ENCODE data around the gene MRPL21. TPM values are rescaled to one million over a fixed set of nuclear protein-coding genes. Genes with fewer than 3 reads are reported as not detected.

MRPL21 gene
- polyA plus RNA-seq, 1 donor (not counting 4 experiments of a cell fraction or from before 2014, with no cell fraction given) = 120 TPM

- Histone ChIP-seq H4K20me1 (ENCODE audit: control insufficient read depth, extremely low read depth, insufficient read depth, low read length) (no peaks in the 10 kb centered on the region), H3K79me2 (ENCODE audit: control insufficient read depth, insufficient read depth, low read length) (no peaks in the 10 kb centered on the region), H3K9me1 (ENCODE audit: control insufficient read depth, extremely low read depth, insufficient read depth, low read length) (no peaks in the 10 kb centered on the region), H2AFZ (ENCODE audit: control insufficient read depth, low read length) (no peak overlapping the region), H3K4me1 (ENCODE audit: control insufficient read depth, extremely low read depth, insufficient read depth, low read length) (no peaks in the 10 kb centered on the region), H3K9me3 (ENCODE audit: control insufficient read depth, low read depth, low read length) (peaks cover 4% of the 10 kb centered on the region), H3K4me2 (ENCODE audit: control insufficient read depth, extremely low read depth, insufficient read depth, low read depth, low read length) (no peak overlapping the region), H3K4me3 (ENCODE audit: control insufficient read depth in 2 of 3, extremely low read depth in 1 of 3, insufficient read depth in 2 of 3, low read depth in 1 of 3, low read length in 3 of 3) (no peak overlapping the region), H3K27ac (ENCODE audit: control insufficient read depth, insufficient read depth, low read length) (no peak overlapping the region), H3K27me3 (ENCODE audit: control insufficient read depth, extremely low read depth, insufficient read depth, low read length) (peaks cover 2% of the 10 kb centered on the region), H3K36me3 (ENCODE audit: control insufficient read depth in 2 of 2, extremely low read depth in 1 of 2, insufficient read depth in 2 of 2, low read length in 2 of 2) (no peaks in the 10 kb centered on the region), H3K9ac (ENCODE audit: control insufficient read depth, extremely low read depth, insufficient read depth, low read length) (no peak overlapping the region)
- FAIRE-seq = no peak
- DNase-seq (ENCODE audit: low read depth, low spot score) = no peak
- TF ChIP-seq, protein P1, sequence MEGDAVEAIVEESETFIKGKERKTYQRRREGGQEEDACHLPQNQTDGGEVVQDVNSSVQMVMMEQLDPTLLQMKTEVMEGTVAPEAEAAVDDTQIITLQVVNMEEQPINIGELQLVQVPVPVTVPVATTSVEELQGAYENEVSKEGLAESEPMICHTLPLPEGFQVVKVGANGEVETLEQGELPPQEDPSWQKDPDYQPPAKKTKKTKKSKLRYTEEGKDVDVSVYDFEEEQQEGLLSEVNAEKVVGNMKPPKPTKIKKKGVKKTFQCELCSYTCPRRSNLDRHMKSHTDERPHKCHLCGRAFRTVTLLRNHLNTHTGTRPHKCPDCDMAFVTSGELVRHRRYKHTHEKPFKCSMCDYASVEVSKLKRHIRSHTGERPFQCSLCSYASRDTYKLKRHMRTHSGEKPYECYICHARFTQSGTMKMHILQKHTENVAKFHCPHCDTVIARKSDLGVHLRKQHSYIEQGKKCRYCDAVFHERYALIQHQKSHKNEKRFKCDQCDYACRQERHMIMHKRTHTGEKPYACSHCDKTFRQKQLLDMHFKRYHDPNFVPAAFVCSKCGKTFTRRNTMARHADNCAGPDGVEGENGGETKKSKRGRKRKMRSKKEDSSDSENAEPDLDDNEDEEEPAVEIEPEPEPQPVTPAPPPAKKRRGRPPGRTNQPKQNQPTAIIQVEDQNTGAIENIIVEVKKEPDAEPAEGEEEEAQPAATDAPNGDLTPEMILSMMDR (optimal IDR thresholded peaks at IDR 0.05 in 1 of 3, IDR thresholded peaks at IDR 0.05 in 1 of 3, conservative IDR thresholded peaks at IDR 0.05 in 1 of 3; ENCODE audit: extremely low read depth in 1 of 3, insufficient read depth in 2 of 3, low read length in 3 of 3) = no peak
- no peak for TF ChIP-seq EZH2 (IDR thresholded peaks at IDR 0.05; ENCODE audit: low read length)
- dilution Hi-C loops (cut with MboI; ENCODE audit: extremely low pct_ligation_motif_present, low sequenced_read_pairs) = no loop called here
Observed at GRCh38 chr11:68863553-68864265, 39.9 kb downstream of the MRPL21 start.

- no peaks in the 10 kb centered on the region for H4K20me1 ChIP-seq (ENCODE audit: control insufficient read depth, extremely low read depth, insufficient read depth, low read length)
- peaks cover 4% of the 10 kb centered on the region for H3K9me3 ChIP-seq (ENCODE audit: control insufficient read depth, low read depth, low read length)
- no peaks in the 10 kb centered on the region for H3K9me1 ChIP-seq (ENCODE audit: control insufficient read depth, extremely low read depth, insufficient read depth, low read length)
- FAIRE-seq = no peak
- H3K4me1 ChIP-seq (ENCODE audit: control insufficient read depth, extremely low read depth, insufficient read depth, low read length) = peaks cover 2% of the 10 kb centered on the region
- TF ChIP-seq, protein P1 (optimal IDR thresholded peaks at IDR 0.05 in 1 of 3, IDR thresholded peaks at IDR 0.05 in 1 of 3, conservative IDR thresholded peaks at IDR 0.05 in 1 of 3; ENCODE audit: extremely low read depth in 1 of 3, insufficient read depth in 2 of 3, low read length in 3 of 3) = no peak
- TF ChIP-seq EZH2 (IDR thresholded peaks at IDR 0.05; ENCODE audit: low read length) = no peak
- H3K79me2 ChIP-seq (ENCODE audit: control insufficient read depth, insufficient read depth, low read length) = no peaks in the 10 kb centered on the region
- H3K27me3 ChIP-seq (ENCODE audit: control insufficient read depth, extremely low read depth, insufficient read depth, low read length) = no peaks in the 10 kb centered on the region
- no peak overlapping the region for H3K4me2 ChIP-seq (ENCODE audit: control insufficient read depth, extremely low read depth, insufficient read depth, low read depth, low read length)
- H3K4me3 ChIP-seq (ENCODE audit: control insufficient read depth in 2 of 3, extremely low read depth in 1 of 3, insufficient read depth in 2 of 3, low read depth in 1 of 3, low read length in 3 of 3) = no peak overlapping the region
- no peaks in the 10 kb centered on the region for H3K36me3 ChIP-seq (ENCODE audit: control insufficient read depth in 2 of 2, extremely low read depth in 1 of 2, insufficient read depth in 2 of 2, low read length in 2 of 2)
- dilution Hi-C loops (cut with MboI; ENCODE audit: extremely low pct_ligation_motif_present, low sequenced_read_pairs) = no loop called here
- H3K9ac ChIP-seq (ENCODE audit: control insufficient read depth, extremely low read depth, insufficient read depth, low read length) = no peak overlapping the region
- no peak overlapping the region for H3K27ac ChIP-seq (ENCODE audit: control insufficient read depth, insufficient read depth, low read length)
- DNase-seq (ENCODE audit: low read depth, low spot score) = no peak
- H2AFZ ChIP-seq (ENCODE audit: control insufficient read depth, low read length) = no peak overlapping the region
Observed at GRCh38 chr11:68862421-68862820, 41.2 kb downstream of the MRPL21 start.

Measured in keratinocyte (primary cell).